Measurements from ENCODE around the gene GPR141. TPM values are rescaled to one million over a fixed set of nuclear protein-coding genes. Genes with fewer than 3 reads are reported as not detected.

The GPR141 gene
- total and polyA plus RNA-seq, 9 of the 15 experiments (the other 6 are each of a cell fraction or from before 2014, with no cell fraction given): not detected

GRCh38 chr7:37751096-37751495 is 67.5 kb downstream of the GPR141 start:
- Histone ChIP-seq H3K9me1 (ENCODE audit: control insufficient read depth, insufficient read depth, low read length) (no peaks in the 10 kb centered on the region), H4K20me1 (replicated peaks; ENCODE audit: control insufficient read depth, insufficient read depth, low read length) (no peaks in the 10 kb centered on the region), H3K9me3 (replicated peaks; ENCODE audit: control insufficient read depth, insufficient read depth, low read depth, low read length) (no peaks in the 10 kb centered on the region), H3K4me1 (replicated peaks in 1 of 2; ENCODE audit: control insufficient read depth in 2 of 2, insufficient read depth in 2 of 2, low read length in 2 of 2) (no peaks in the 10 kb centered on the region; a peak in 1 of 5 replicates), H3K36me3 (ENCODE audit: control insufficient read depth, insufficient read depth, low read length) (no peaks in the 10 kb centered on the region), H3K4me3 (no peak overlapping the region), H3K27ac (ENCODE audit: extremely low read depth, low read depth, low read length) (no peak overlapping the region), H3K79me2 (ENCODE audit: control insufficient read depth, insufficient read depth, low read length) (no peaks in the 10 kb centered on the region), H3K27me3 (ENCODE audit: control insufficient read depth in 2 of 2, insufficient read depth in 2 of 2, low read length in 2 of 2) (no peaks in the 10 kb centered on the region), H2AFZ (ENCODE audit: low read depth, low read length) (no peak overlapping the region), H3K9ac (ENCODE audit: insufficient read depth in 1 of 2, low read depth in 2 of 2, low read length in 2 of 2) (no peak overlapping the region), H3K4me2 (ENCODE audit: insufficient read depth, low read length) (no peak overlapping the region)
- intact Hi-C loops (cut with micrococcal nuclease): no loop called here
- WGBS (ENCODE audit: insufficient coverage, low coverage, missing lambda C conversion rate): 0% methylated on average over 1 of the region's 1 CpG
- ChIA-PET CTCF (ENCODE audit: low intra/inter-chr PET ratio) (no interaction called here), POLR2A (no interaction called here)
- no peak for FAIRE-seq
- TF ChIP-seq HLTF (IDR thresholded peaks at IDR 0.05) (no peak), NFRKB (IDR thresholded peaks at IDR 0.05; ENCODE audit: low read depth) (no peak), ARNT (IDR thresholded peaks at IDR 0.05) (no peak), MAFF (IDR thresholded peaks at IDR 0.05; ENCODE audit: low read length) (no peak), ATF1 (CRISPR knock-in tag; IDR thresholded peaks at IDR 0.05) (no peak), ATF1 (tag; IDR thresholded peaks at IDR 0.05) (no peak), ZBTB5 (IDR thresholded peaks at IDR 0.05) (no peak), RB1 (IDR thresholded peaks at IDR 0.05; ENCODE audit: low read depth) (no peak), SNAPC5 (CRISPR knock-in tag; IDR thresholded peaks at IDR 0.05) (no peak)
- BruUV-seq (replicated peaks): no TSS peak
- in situ Hi-C loops (cut with MboI): no loop called here
- no peak for DNase-seq (ENCODE audit: extremely low read depth in 1 of 4, low spot score in 3 of 4)
- ATAC-seq: no peak

All from K562 (cell line).